ENCODE results near the gene GADD45GIP1. TPM values are rescaled to one million over a fixed set of nuclear protein-coding genes. Genes with fewer than 3 reads are reported as not detected.

The GADD45GIP1 gene
- total RNA-seq, 4 donors from 2014 or later: 25.3 to 48.8 (median 31.7) TPM

DNA sequence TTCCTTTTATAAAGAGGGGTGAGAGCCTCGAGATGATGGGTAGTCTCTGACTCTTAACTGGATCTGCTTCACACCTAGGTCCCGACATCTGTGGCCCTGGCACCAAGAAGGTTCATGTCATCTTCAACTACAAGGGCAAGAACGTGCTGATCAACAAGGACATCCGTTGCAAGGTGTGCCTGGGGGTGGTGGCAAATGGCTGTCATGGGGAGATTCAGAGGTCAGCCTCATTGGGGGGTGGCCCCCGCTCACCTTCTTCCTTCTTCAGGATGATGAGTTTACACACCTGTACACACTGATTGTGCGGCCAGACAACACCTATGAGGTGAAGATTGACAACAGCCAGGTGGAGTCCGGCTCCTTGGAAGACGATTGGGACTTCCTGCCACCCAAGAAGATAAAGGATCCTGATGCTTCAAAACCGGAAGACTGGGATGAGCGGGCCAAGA, 17.0 kb downstream of the GADD45GIP1 start:
- TF ChIP-seq CTCF (IDR thresholded peaks at IDR 0.05; ENCODE audit: low read depth): no peak

GRCh38 chr19:12938779-12939601, 18.0 kb downstream of the GADD45GIP1 start:
- TF ChIP-seq CTCF (IDR thresholded peaks at IDR 0.05; ENCODE audit: low read depth): no peak

DNA sequence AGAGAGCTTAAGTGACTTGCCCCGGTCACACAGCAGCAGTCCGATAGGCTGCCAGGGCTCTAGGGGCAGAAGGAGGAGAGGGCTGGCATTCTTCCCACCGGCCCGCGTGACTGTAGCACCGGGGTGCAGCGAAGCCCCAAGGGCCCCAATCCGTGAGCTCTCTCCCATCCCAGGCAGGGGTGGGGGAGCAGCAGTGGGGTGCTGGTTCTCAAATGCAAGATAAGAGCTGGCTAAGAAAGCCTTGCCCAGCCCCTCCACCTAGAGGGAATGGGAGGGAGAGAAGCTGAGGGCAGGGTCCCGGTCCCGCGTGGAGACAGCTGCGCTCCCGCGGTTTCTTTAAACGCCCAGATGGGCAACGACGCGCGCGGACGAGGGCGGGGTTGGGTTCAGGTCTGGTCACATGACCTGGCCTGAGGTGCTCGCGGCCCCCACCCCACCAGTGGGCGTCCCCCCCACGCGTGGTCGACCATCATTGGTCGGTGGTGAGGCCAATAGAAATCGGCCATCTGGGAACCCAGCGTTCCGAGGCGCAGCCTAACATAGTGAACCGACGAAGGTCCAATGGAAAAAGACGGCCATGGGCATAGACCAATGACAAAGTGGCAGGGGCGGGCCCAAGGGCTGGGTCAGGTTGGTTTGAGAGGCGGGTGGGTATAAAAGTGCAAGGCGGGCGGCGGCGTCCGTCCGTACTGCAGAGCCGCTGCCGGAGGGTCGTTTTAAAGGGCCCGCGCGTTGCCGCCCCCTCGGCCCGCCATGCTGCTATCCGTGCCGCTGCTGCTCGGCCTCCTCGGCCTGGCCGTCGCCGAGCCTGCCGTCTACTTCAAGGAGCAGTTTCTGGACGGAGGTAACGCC, 18.9 kb downstream of the GADD45GIP1 start, which contains the start of gene CALR:
CALR (plus strand) TSS at position 683 of the 852 bp plus-strand sequence; CDS start at position 754, 71 bp downstream.
- no peak for TF ChIP-seq CTCF (IDR thresholded peaks at IDR 0.05; ENCODE audit: low read depth)

GRCh38 chr19:12937093-12937926, 19.7 kb downstream of the GADD45GIP1 start:
- no peak for TF ChIP-seq CTCF (IDR thresholded peaks at IDR 0.05; ENCODE audit: low read depth)

DNA sequence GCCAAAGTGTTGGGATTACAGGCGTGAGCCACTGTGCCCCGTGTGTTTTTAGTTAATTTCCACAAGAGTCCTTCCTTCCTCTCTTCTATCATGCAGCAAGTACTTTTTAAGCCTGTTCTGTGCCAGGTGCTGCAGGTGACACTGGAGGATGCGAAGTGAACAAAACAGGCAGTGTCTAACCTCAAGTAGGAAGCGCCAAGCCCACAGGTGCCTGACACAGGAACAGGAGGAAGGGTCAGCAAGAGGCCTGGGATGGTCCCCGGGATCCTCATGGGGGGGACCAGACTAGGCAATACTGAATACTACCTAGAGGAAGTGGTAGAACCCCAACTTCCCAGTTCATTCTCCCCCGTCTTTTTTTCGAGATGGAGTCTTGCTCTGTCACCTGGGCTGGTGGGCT, 20.4 kb downstream of the GADD45GIP1 start:
- no peak for TF ChIP-seq CTCF (IDR thresholded peaks at IDR 0.05; ENCODE audit: low read depth)

GRCh38 chr19:12935071-12935470, 22.0 kb downstream of the GADD45GIP1 start:
- TF ChIP-seq CTCF (IDR thresholded peaks at IDR 0.05; ENCODE audit: low read depth): no peak
